ENCODE measurements around the gene FYTTD1. TPM values are rescaled to one million over a fixed set of nuclear protein-coding genes. Genes with fewer than 3 reads are reported as not detected.
A peak's percentile ranks its signal among the peaks of the same experiment; 100 is the strongest.

The FYTTD1 gene
- total RNA-seq, 1 experiment from 2014 or later = 45.9 TPM

- TF ChIP-seq CTCF (IDR thresholded peaks at IDR 0.05; ENCODE audit: unreplicated experiment) = no peak
- Mint-ChIP-seq H3K4me1 (ENCODE audit: insufficient read depth, unreplicated experiment) (no peaks in the 10 kb centered on the region), H3K9me3 (ENCODE audit: unreplicated experiment) (no peaks in the 10 kb centered on the region), H3K27ac (ENCODE audit: low read depth, unreplicated experiment) (no peak overlapping the region), H3K4me3 (ENCODE audit: unreplicated experiment) (no peak overlapping the region), H3K36me3 (ENCODE audit: insufficient read depth, unreplicated experiment) (peaks cover 63% of the 10 kb centered on the region), H3K27me3 (ENCODE audit: insufficient read depth, unreplicated experiment) (no peaks in the 10 kb centered on the region)
- POLR2A ChIA-PET = no interaction called here
- no peak for DNase-seq (ENCODE audit: unreplicated experiment)
- CTCF ChIA-PET = no interaction called here
- no TSS peak for BruUV-seq (replicated peaks)
- intact Hi-C loops (cut with micrococcal nuclease) = no loop called here
Measured at GRCh38 chr3:197833930-197834715, 84.4 kb downstream of the FYTTD1 start.

GRCh38 chr3:197835509-197835908 lies 85.8 kb downstream of the FYTTD1 start:
- intact Hi-C loops (cut with micrococcal nuclease) = no loop called here
- H3K4me1 Mint-ChIP-seq (ENCODE audit: insufficient read depth, unreplicated experiment) = no peaks in the 10 kb centered on the region
- H3K4me3 Mint-ChIP-seq (ENCODE audit: unreplicated experiment) = no peak overlapping the region
- BruUV-seq (replicated peaks) = no TSS peak
- CTCF ChIA-PET = interaction anchor here (0.6 to 0.8 kb wide), 3 partner anchors 13 to 70 kb away, joined by 3 read pairs; no protein-coding TSS in a partner anchor
- peak overlapping the region; percentile 51 for H3K27ac Mint-ChIP-seq (ENCODE audit: low read depth, unreplicated experiment)
- H3K9me3 Mint-ChIP-seq (ENCODE audit: unreplicated experiment) = no peaks in the 10 kb centered on the region
- no peak for TF ChIP-seq CTCF (IDR thresholded peaks at IDR 0.05; ENCODE audit: unreplicated experiment)
- DNase-seq (ENCODE audit: unreplicated experiment) = no peak
- POLR2A ChIA-PET = interaction anchor here (1.5 kb wide), 1 partner anchor 8 kb away, joined by 4 read pairs; no protein-coding TSS in a partner anchor
- no peaks in the 10 kb centered on the region for H3K27me3 Mint-ChIP-seq (ENCODE audit: insufficient read depth, unreplicated experiment)
- peaks cover 63% of the 10 kb centered on the region for H3K36me3 Mint-ChIP-seq (ENCODE audit: insufficient read depth, unreplicated experiment)

- H3K27me3 Mint-ChIP-seq (ENCODE audit: insufficient read depth, unreplicated experiment) = no peaks in the 10 kb centered on the region
- no peak overlapping the region for H3K4me3 Mint-ChIP-seq (ENCODE audit: unreplicated experiment)
- no peaks in the 10 kb centered on the region for H3K9me3 Mint-ChIP-seq (ENCODE audit: unreplicated experiment)
- peak overlapping the region; percentile 51 for H3K27ac Mint-ChIP-seq (ENCODE audit: low read depth, unreplicated experiment)
- no peak for DNase-seq (ENCODE audit: unreplicated experiment)
- ChIA-PET CTCF (interaction anchor here (0.8 kb wide), 1 partner anchor 33 kb away, joined by 3 read pairs; no protein-coding TSS in a partner anchor), POLR2A (interaction anchor here (0.8 to 1.5 kb wide), 2 partner anchors 8 to 14 kb away, joined by 4 read pairs; no protein-coding TSS in a partner anchor)
- no peak for TF ChIP-seq CTCF (IDR thresholded peaks at IDR 0.05; ENCODE audit: unreplicated experiment)
- intact Hi-C loops (cut with micrococcal nuclease) = no loop called here
- H3K36me3 Mint-ChIP-seq (ENCODE audit: insufficient read depth, unreplicated experiment) = peaks cover 63% of the 10 kb centered on the region
- no TSS peak for BruUV-seq (replicated peaks)
- no peaks in the 10 kb centered on the region for H3K4me1 Mint-ChIP-seq (ENCODE audit: insufficient read depth, unreplicated experiment)
Measured at GRCh38 chr3:197836244-197836643, 86.6 kb downstream of the FYTTD1 start.

Other genes starting within 250 kb of the FYTTD1 start
- 38.6 and 41.9 TPM in 2 replicates for gene BDH1, start 193.9 kb upstream of the FYTTD1 start, total RNA-seq (2022)
- gene RUBCN, start 13.0 kb upstream of the FYTTD1 start, total RNA-seq (2022) = 29.9 and 35.5 TPM in 2 replicates
- 55.3 and 58.8 TPM in 2 replicates for gene LRCH3, start 41.4 kb downstream of the FYTTD1 start, total RNA-seq (2022)
- 1,642 and 1,967 TPM in 2 replicates for gene RPL35A, start 200.3 kb downstream of the FYTTD1 start, total RNA-seq (2022)
- gene LMLN, start 210.3 kb downstream of the FYTTD1 start, total RNA-seq (2022) = 8.0 and 11.2 TPM in 2 replicates